Right renal cortex interstitium (tissue), 3 donors: ENCODE data around the gene CSNK1D. TPM values are rescaled to one million over a fixed set of nuclear protein-coding genes. Genes with fewer than 3 reads are reported as not detected.
A peak's percentile ranks its signal among the peaks of the same experiment; 100 is the strongest.

ENCODE experiments used
- DNase-seq, 3 donors: peaks; one replicate each; pipeline ENCODE4 v3.0.0-alpha.2; 2013; ENCODE audit warnings: low read depth in 3 of 3, low spot score in 2 of 3
- polyA plus RNA-seq, 3 donors: library from polyadenylated mRNA; unstranded; fragments of 120-200 nt; gene quantifications; one replicate each; pipeline ENCODE4 v1.2.1, GENCODE V29; 2013; ENCODE audit not compliant: insufficient read length in 3 of 3

CSNK1D gene
- polyA plus RNA-seq, result 100 to 1,000 TPM; 108 to 115 (median 112) TPM

- peak; percentile 78 to 87 (median 87) for DNase-seq
Observed at GRCh38 chr17:82273327-82274133, at the start of gene CSNK1D. Gene CSNK1D, minus strand, starts transcription at chr17:82273700. Its CDS starts 319 bp downstream, at chr17:82273381.

DNA sequence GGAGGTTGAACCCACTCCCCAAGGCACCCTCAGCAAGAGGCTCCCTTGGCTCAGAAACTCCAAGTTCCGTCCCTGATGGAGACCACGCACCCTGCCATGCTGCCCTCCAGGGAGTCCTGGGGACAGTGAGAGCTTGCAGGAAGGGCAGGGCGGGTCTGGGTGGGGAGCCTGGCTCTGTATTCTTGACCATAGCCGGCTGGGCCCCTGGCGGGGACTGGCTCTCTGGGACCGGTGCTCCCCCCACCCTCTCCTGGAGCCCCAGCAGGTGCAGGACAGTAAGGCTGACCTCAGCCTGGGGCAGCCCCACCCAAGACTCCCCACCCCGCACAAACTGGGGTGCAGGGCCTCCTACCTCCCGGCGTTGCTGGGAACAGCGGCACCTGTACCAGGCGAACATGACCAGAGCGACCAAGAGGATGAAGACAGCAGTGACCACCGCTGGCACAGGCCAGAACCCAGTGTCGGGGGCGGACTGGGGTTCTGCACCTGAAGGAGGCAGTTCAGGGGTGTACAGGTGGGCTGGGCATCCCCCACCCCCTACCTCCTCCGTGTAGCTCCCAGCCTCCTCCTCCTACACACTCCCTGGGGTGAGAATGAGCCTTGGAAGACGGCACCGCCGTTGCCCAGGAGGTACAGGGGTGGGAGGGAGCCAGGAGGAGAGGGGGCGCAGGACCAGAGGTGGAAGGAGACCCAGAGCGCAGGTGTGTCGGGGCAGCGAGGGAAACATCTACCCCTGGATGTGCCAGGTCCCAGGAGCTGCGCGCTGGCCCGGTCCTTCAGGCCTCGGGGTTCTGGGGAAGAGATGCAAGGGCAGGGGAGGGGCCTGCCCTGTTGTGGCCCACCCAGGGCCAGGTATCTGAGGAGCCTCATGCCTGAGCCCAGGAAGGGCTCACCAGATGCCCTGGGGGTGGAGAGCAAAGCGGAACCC, 49.3 kb upstream of the CSNK1D start:
- no peak for DNase-seq

DNA sequence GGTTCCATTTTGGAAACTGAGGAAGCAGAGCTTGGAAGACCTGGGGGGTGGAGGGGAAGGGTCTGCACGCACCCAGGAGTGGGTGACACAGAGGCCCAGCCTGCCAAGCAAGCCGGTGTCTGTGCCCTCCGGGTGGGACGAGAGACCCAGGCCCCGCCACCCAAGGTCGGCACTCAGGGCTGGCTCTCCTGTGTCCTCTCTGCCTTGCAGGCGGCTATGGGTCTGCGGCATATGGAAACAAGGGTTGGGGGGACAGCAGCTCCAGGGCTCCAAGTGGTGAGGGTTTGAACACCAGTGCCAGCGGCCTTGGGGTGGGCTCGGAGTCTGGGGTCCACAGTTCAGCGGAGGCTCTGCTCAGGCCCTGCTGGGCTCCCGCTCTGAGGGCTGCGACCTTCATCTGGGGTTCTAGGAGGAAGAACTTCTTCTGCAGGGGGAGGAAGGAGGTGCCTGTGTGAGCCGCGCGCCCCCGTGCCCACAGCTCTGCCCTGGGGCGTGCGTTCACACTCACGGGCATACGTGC, 48.5 kb upstream of the CSNK1D start:
- DNase-seq, result no peak

DNA sequence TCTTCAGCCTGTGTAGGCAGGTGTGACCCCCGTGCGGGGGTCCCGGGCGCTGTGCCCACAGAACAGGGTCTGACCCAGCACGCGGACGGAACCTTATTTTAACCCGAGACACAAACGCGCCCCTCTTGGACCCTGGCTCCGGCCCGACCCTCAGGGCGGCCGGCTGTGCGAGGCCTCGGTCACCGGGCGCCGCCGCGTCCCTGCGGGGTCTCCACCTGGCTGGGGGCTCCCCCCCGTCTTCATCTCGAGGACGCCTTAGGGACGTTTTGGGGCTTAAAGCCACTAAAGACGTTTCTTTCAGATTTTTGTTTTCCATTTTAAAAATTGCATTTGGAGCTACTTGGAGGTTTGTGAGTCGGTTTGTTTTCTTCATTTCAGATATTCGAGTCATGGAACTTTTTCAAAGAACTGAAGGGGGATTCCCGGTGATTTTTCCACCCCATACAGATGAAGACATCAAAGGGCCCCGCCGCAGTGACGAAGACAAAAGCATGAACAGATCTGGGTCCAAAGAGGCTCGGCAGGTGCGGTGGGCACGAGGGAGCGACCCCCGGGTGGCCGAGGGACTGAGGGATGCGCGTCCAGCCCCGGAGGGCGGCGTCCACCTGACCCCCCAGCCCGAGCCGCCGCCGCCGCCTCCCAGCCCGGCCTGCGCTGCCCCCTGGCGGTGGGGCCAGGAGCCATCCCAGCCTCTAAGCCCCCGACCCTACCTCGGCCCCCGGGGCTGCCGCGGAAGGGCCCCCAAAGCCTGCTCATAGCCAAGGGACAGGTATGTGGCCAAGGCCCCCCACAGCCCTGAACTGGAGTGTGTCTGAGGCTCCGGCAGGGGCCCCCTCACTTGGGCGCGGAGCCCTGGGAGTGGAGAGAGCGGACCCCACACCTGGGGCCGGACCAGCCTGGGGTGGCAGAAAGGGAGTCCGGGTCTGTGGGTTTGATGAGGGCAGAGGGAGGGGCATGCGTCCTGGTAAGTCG, 47.7 kb upstream of the CSNK1D start:
- no peak for DNase-seq

DNA sequence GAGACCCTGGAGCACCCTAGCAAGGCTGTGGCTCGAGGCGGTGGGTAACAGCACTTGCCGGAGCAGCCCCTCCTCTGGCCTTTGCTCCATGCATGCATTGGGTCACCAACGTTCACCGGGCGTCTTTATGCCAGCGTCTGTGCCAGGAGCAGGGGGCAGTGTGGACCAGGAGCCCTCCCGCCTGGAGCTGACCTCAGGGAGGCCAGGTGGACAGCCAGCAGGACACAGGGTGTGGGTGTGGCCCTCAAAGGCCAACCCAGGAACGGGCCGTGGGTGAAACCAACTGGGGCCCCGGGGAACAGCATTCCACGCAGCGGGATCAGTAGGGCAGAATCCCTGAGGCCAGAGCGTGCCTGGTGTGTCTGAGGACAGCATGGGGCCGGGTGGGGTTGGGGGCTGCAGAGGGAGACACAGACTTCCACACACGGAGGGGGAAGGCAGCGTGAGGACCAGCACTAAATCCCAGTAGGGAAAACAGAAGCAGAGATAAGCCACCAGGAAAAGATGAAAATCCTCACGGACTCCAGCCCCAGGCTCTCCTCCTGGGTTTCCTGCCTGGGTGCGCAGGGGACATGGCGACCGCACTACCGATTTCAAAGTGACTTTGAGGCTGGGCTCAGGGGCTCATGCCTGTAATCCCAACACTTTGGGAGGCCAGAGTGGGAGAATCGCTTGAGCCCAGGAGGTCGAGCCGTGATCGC, 46.8 kb upstream of the CSNK1D start:
- DNase-seq, result no peak

DNA sequence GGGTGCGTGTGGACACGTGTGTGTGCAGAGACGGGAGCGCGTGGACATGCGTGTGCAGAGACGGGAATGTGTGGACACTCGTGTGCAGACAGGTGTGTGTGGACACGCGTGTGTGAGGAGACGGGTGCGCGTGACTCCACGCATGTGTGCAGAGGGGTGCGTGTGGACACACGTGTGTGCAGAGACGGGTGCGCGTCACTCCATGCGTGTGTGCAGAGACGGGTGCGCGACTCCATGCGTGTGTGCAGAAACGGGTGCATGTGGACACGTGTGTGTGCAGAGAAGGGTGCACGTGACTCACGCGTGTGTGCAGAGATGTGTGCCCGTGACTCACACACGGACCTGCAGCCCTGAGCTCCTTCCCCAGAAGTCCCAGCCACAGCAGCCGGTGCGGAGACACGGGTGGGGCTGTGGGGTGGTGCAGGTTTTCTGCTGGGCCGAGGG, 46.1 kb upstream of the CSNK1D start:
- DNase-seq, result no peak

GRCh38 chr17:82318772-82319606, 45.5 kb upstream of the CSNK1D start:
- DNase-seq, result no peak

DNA sequence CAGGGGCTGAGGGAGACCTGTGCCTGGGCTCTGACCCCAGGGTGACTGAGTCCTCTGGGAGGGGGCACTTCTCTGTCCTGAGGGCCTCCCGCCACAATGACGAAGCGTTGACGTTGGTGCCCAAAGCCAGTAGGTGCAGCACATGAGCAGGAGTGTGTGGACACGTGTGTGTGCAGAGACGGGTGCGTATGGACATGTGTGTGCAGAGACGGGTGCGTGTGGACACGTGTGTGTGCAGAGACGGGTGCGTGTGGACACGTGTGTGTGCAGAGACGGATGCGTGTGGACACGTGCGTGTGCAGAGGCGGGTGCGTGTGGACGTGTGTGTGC, 44.6 kb upstream of the CSNK1D start:
- DNase-seq, result no peak

- DNase-seq, result no peak
Observed at GRCh38 chr17:82317394-82318168, 44.1 kb upstream of the CSNK1D start, which contains the start of gene CD7. Gene CD7, minus strand, starts transcription at chr17:82317608. Its CDS starts 113 bp downstream, at chr17:82317495.

- no peak for DNase-seq
Observed at GRCh38 chr17:82316651-82317393, 43.3 kb upstream of the CSNK1D start.

GRCh38 chr17:82315703-82316358, 42.3 kb upstream of the CSNK1D start:
- no peak for DNase-seq

GRCh38 chr17:82314727-82315605, 41.5 kb upstream of the CSNK1D start:
- no peak for DNase-seq

GRCh38 chr17:82314012-82314726, 40.7 kb upstream of the CSNK1D start:
- no peak for DNase-seq

DNA sequence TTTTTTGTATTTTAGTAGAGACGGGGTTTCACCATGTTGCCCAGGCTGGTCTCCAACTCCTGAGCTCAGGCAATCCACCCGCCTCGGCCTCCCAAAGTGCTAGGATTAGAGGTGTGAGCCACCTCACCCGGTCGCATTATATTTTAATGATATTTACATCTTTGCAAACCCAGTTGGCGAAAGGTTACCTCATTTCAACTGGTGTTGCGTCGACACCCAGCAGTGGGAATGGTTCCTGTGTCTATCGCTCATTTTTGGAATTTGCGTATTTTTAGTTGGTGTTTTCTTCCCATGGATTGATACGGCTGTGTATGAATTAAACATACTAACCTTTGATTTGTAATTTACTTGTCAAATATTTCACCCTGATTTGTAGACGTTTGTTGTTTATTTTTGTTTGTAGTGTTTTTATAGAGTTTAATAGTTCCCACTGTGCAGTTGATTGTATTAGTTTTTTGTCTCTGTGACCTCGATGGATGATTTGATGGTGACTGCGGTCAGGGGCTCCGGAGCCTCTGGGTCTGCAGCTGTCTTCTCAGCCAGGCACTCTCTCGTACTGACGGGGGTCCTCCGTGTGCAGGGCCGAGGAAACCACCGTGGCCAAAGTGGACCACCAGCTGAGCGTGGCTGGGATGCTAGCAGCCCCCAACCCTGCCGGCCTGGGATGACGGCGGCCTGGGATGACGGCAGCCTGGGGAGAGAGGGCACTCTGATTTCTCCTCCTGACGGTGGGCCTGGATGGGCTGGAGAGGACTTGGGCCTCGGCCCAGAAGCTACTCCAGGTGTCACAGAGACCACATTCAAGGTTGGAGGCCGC, 39.9 kb upstream of the CSNK1D start:
- DNase-seq, result no peak
